HT1080 (cell line): ENCODE data around the gene BAIAP2. TPM values are rescaled to one million over a fixed set of nuclear protein-coding genes. Genes with fewer than 3 reads are reported as not detected.
"Not testable (repeated sequence)": the region's sequence is repeated elsewhere in the genome, so short reads cannot be mapped to it uniquely, and the experiment has no call there.

Experiments used
- DNase-seq: peaks from one replicate; pipeline ENCODE4 v3.0.0-alpha.2; 2015; ENCODE audit warnings: low read depth
- total RNA-seq: library from RNA; depleted of rRNA; stranded (reverse); fragments of >200 nt; shearing (Covaris generic); gene quantifications from 2 replicates; pipeline ENCODE4 v1.2.3, GENCODE V29; 2014

The BAIAP2 gene
- total RNA-seq, 1 experiment from 2014 or later = 48.8 TPM

GRCh38 chr17:81135505-81136278 is 100.7 kb downstream of the BAIAP2 start:
- DNase-seq = no peak

- DNase-seq = no peak
These were observed 101.4 kb downstream of the BAIAP2 start for GRCh38 chr17:81136366-81136765.

- no peak for DNase-seq
These were observed 102.3 kb downstream of the BAIAP2 start for GRCh38 chr17:81137248-81137647.

GRCh38 chr17:81138083-81138482 is 103.1 kb downstream of the BAIAP2 start:
- no peak for DNase-seq

- DNase-seq = no peak
These were observed 103.5 kb downstream of the BAIAP2 start for GRCh38 chr17:81138500-81138899.

- no peak for DNase-seq
These were observed 104.5 kb downstream of the BAIAP2 start for GRCh38 chr17:81139428-81139827.

- DNase-seq = no peak
These were observed 105.1 kb downstream of the BAIAP2 start for GRCh38 chr17:81140018-81140417.

- no peak for DNase-seq
These were observed 105.7 kb downstream of the BAIAP2 start for GRCh38 chr17:81140695-81141094.

- peak; percentile 56 for DNase-seq
These were observed 107.6 kb downstream of the BAIAP2 start for GRCh38 chr17:81142301-81143199.

GRCh38 chr17:81143200-81143527 is 108.2 kb downstream of the BAIAP2 start:
- no peak for DNase-seq

GRCh38 chr17:81143717-81144422 is 108.9 kb downstream of the BAIAP2 start:
- no peak for DNase-seq

- no peak for DNase-seq
These were observed 109.5 kb downstream of the BAIAP2 start for GRCh38 chr17:81144423-81144781.

GRCh38 chr17:81146208-81146607 is 111.3 kb downstream of the BAIAP2 start:
- not testable (repeated sequence) for DNase-seq

GRCh38 chr17:81147701-81148100 is 112.8 kb downstream of the BAIAP2 start:
- no peak for DNase-seq

GRCh38 chr17:81148571-81148970 is 113.6 kb downstream of the BAIAP2 start:
- no peak for DNase-seq

- DNase-seq = no peak
These were observed 114.1 kb downstream of the BAIAP2 start for GRCh38 chr17:81148986-81149533.

GRCh38 chr17:81150377-81151077 is 115.6 kb downstream of the BAIAP2 start:
- no peak for DNase-seq

- no peak for DNase-seq
These were observed 116.3 kb downstream of the BAIAP2 start for GRCh38 chr17:81151278-81151677.

GRCh38 chr17:81152288-81152828 is 117.4 kb downstream of the BAIAP2 start:
- peak; percentile 28 for DNase-seq

GRCh38 chr17:81153340-81153803 is 118.4 kb downstream of the BAIAP2 start:
- DNase-seq = peak; percentile 62

GRCh38 chr17:81154016-81154415 is 119.1 kb downstream of the BAIAP2 start:
- not testable (repeated sequence) for DNase-seq
